Activated CD4-positive, alpha-beta memory T cell treated with anti-CD3 and anti-CD28 coated beads, Interleukin-2, amount 10 ng/mL, durations not matched to agents 7 days and 5 days (primary cell): ENCODE results near the gene SHISA8. TPM values are rescaled to one million over a fixed set of nuclear protein-coding genes. Genes with fewer than 3 reads are reported as not detected.

ENCODE experiments used
- CTCF ChIA-PET: fragments of 350-600 bp; sonication (Branson Sonifier 250); formaldehyde crosslinking; loops from one replicate; lab custom pipeline; 2021; ENCODE audit warnings: antibody characterized with exemption, inconsistent platforms; lab: Charles Lee
- POLR2A ChIA-PET: fragments of 350-600 bp; sonication (Branson Sonifier 250); formaldehyde crosslinking; loops from one replicate; lab custom pipeline; 2021; ENCODE audit warnings: antibody characterized with exemption; lab: Charles Lee
- DNase-seq: peaks from one replicate; pipeline ENCODE4 v3.0.0-alpha.2; 2020
- H3K27ac Mint-ChIP-seq: one replicate; pipeline ENCODE4 v1.8.0; 2021; ENCODE audit warnings: mild to moderate bottlenecking, mixed read lengths
- H3K27me3 Mint-ChIP-seq: one replicate; pipeline ENCODE4 v1.8.0; 2021; ENCODE audit warnings: mixed read lengths
- H3K36me3 Mint-ChIP-seq: one replicate; pipeline ENCODE4 v1.8.0; 2021; ENCODE audit warnings: low read depth, mixed read lengths
- H3K4me1 Mint-ChIP-seq: one replicate; pipeline ENCODE4 v1.8.0; 2021; ENCODE audit warnings: mixed read lengths
- H3K4me3 Mint-ChIP-seq: one replicate; pipeline ENCODE4 v1.8.0; 2021; ENCODE audit warnings: mild to moderate bottlenecking, mixed read lengths
- H3K9me3 Mint-ChIP-seq: one replicate; pipeline ENCODE4 v1.8.0; 2021; ENCODE audit warnings: mixed read lengths
- total RNA-seq, 2 experiments: library from RNA; stranded (reverse); gene quantifications; one replicate each; pipeline ENCODE4 v1.2.3, GENCODE V29; 2021

Gene SHISA8
- total RNA-seq, 2 experiments from 2014 or later: not detected

DNA sequence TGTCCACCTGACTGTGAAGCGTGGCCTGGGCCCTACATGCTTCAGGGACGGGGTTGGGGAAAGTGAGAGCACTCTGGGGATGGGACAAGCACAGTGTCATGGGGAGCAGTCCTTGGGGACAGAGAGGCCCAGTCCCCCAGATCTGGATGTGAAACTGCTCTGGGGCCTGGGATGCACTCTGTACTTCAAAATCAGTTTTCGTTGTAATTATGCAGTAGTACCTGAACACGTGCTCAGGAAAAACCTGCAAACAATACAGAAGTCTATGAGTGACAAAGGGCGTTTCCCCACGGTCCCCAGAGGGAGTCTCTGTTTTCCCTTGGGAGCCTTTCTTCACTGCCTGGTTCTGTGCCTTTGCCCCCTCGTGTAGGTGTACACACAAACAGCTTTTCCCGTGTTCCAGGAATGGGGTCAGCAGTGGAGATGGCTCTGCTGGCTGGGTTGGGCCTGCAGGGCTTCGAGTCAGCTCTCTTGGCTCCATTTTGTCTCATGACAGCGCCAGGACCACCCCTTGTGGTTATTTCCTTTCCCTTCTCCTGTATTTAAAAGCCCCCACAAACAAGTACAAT is 16.9 kb upstream of the SHISA8 start:
- Mint-ChIP-seq H3K27me3 (peaks cover 13% of the 10 kb centered on the region), H3K4me1 (peaks cover 1% of the 10 kb centered on the region), H3K9me3 (no peaks in the 10 kb centered on the region), H3K36me3 (peaks cover 8% of the 10 kb centered on the region), H3K27ac (no peak overlapping the region), H3K4me3 (no peak overlapping the region)
- ChIA-PET CTCF (no interaction called here), POLR2A (no interaction called here)
- DNase-seq: no peak

DNA sequence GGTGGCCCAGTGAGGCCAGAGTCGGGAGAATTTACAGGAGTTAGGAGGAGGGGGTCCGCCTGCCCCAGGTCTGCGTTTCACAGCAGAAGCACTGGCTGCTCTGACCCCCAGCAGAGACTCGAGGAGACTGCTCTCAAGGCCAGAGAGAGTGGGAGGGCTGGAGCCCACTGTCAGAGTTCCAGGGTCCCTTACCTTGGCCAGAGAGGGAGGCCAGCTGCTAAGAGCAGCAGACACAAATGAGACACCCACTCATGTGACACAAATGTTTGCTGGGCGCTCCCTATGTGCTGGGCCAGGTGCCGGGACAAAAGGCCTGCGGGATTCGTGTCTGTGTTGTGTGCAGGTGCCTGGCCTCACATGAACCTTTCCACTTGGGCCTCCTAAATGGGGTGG is 14.5 kb upstream of the SHISA8 start:
- Mint-ChIP-seq H3K36me3 (no peaks in the 10 kb centered on the region), H3K27ac (no peak overlapping the region), H3K27me3 (peaks cover 23% of the 10 kb centered on the region), H3K9me3 (no peaks in the 10 kb centered on the region), H3K4me1 (peaks cover 7% of the 10 kb centered on the region), H3K4me3 (no peak overlapping the region)
- CTCF ChIA-PET: no interaction called here
- DNase-seq: no peak
- POLR2A ChIA-PET: interaction anchor here (1.1 kb wide), 1 partner anchor 10 kb away, joined by 4 read pairs; no protein-coding TSS in a partner anchor

DNA sequence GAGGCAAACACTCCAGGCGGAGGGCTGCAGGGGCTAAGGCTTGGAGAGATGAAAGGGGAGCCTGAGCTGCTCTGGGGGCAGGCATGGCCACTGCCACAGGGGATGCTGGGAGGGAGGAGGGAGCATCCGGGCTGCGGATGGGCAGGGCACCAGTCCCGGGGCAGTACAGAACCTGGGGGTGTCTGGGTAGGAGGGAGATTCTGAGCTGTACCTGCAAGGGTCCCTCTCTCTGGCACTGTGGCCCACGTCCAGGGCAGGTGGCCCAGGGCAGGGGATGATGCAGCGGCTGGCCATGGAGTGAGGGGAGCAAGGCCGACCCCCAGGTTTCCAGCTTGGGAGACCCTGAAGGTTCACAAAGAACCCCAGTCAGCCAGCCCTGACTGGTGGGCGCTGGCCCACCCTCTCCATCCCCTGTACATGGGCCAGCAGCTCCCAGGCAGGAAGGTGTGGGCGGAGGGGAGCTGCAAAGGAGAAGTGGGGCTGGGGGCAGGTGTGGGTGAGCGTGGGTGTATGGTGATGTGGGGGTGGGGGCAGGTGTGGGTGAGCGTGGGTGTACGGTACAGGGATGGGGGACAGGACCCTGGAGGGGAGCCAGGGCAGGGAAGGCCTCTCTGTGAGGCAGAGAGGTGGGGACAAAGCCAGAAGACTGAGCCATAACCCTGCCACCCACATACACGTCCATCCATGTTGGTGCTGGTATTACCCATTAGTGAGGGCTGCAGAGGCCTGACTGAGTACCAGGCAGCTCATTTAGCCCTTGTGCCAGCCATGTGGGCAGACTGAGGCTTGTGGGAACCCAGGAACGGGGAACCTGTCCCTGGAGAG is 13.9 kb upstream of the SHISA8 start:
- no peak overlapping the region for H3K27ac Mint-ChIP-seq
- no peaks in the 10 kb centered on the region for H3K9me3 Mint-ChIP-seq
- H3K36me3 Mint-ChIP-seq: no peaks in the 10 kb centered on the region
- peaks cover 23% of the 10 kb centered on the region for H3K27me3 Mint-ChIP-seq
- no peak overlapping the region for H3K4me3 Mint-ChIP-seq
- ChIA-PET CTCF (interaction anchor here (3.8 kb wide), 1 partner anchor 12 kb away, joined by 31 read pairs; no protein-coding TSS in a partner anchor), POLR2A (interaction anchor here (0.8 to 4.3 kb wide), 3 partner anchors 9 to 24 kb away, joined by 4 to 32 read pairs (median 4); no protein-coding TSS in a partner anchor)
- DNase-seq: no peak
- H3K4me1 Mint-ChIP-seq: peaks cover 7% of the 10 kb centered on the region

DNA sequence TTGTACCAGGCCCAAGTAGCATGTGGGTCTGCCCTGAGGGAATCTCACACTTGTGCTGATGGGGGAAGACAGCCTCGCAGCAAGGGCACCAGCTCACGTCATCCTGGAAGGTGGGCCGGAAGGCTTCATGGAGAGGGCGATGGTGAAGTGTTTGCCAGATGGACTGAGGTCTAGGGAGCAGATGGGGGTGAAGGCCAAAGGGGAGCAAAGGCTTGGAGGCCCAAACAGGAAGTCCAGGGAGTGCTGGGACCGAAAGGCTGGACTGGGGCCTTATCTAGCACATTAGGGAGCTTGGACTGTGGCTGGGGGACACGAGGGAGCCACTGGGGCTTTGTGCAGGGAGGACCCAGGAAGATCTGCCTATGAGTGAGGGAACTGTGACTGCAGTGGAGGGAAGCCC is 12.9 kb upstream of the SHISA8 start:
- ChIA-PET CTCF (interaction anchor here (1.2 to 3.8 kb wide), 2 partner anchors 13 to 230 kb away, joined by 6 to 31 read pairs; no protein-coding TSS in a partner anchor), POLR2A (interaction anchor here (0.8 to 4.3 kb wide), 3 partner anchors 12 to 23 kb away, joined by 4 to 32 read pairs (median 13); no protein-coding TSS in a partner anchor)
- Mint-ChIP-seq H3K27ac (no peak overlapping the region), H3K9me3 (no peaks in the 10 kb centered on the region), H3K36me3 (no peaks in the 10 kb centered on the region), H3K4me3 (no peak overlapping the region), H3K4me1 (peaks cover 7% of the 10 kb centered on the region), H3K27me3 (peaks cover 26% of the 10 kb centered on the region)
- no peak for DNase-seq

DNA sequence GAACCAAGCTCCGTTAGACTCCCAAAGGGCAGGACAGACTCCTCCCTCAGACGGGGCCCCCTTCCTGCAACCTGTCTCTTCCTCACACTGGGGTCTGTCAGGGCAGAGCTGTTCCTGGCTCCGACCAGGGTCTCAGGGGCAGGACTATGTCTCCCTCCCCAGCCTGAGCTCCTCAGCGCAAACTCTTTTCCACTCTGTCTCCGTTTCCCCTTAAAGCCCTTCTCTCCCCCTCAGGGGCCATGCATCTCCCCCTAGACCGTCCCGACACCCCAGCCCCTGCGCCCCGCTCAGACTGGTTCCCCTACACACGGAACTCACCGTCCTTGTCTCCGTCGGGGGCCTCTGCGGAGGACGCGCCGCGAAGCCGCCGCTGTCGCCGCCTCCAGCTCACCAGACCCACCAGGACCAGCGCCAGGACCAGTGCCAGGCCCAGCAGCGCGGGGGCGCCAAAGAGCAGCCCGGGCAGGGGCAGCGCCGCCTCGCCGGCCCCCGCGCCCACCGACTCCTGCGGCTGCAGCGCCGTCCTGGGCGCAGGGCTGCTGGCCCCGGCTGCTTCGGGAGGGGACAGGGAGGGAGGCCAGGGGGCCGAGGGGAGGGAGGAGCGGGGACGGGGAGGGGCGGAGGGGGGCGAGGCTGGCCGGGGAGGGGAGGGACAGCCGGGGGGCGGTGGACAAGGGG is 11.0 kb upstream of the SHISA8 start:
- no peak overlapping the region for H3K27ac Mint-ChIP-seq
- POLR2A ChIA-PET: interaction anchor here (0.5 to 4.3 kb wide), 15 partner anchors 10 to 237 kb away, joined by 3 to 32 read pairs (median 4); partner anchors contain the start of genes CENPM and SNU13
- peaks cover 7% of the 10 kb centered on the region for H3K4me1 Mint-ChIP-seq
- H3K36me3 Mint-ChIP-seq: no peaks in the 10 kb centered on the region
- H3K9me3 Mint-ChIP-seq: no peaks in the 10 kb centered on the region
- CTCF ChIA-PET: interaction anchor here (0.6 to 3.8 kb wide), 20 partner anchors 8 to 229 kb away, joined by 3 to 31 read pairs (median 6); partner anchors contain the start of genes CENPM and MEI1
- peak overlapping the region; percentile 60 for H3K4me3 Mint-ChIP-seq
- DNase-seq: peak; percentile 77
- H3K27me3 Mint-ChIP-seq: peaks cover 26% of the 10 kb centered on the region

DNA sequence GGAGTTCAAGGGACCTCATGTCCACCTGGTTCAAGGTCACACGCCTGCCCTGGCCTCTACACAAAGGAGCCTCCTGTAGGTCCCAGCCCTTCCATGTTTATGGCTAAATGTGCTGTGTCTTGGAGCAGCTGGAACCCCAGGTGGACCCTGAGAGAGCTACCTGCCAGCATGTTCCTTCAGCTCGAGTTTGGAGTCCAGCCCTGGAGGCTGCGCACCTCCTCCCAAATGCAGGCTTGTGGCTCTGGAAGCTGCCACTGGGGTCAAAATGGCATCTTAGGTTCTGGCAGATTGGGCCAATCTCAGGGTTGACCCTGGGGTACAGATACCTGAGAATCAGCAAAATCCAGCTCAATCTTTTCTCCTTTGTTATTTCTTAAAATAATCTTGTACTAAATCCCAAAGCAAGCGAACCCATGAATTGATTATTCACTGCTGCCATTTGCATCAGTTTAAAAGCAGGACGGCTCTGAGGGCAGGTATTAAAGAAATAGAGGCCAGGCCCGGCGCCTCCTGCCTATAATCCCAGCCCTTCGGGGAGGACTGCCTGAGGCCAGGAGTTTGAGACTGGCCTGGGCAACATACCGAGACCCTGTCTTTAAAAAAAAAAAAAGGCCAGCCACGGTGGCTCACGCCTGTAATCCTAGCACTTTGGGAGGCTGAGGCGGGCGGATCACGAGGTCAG is 8.9 kb upstream of the SHISA8 start:
- H3K4me3 Mint-ChIP-seq: no peak overlapping the region
- POLR2A ChIA-PET: interaction anchor here (1.5 to 1.8 kb wide), 3 partner anchors 16 to 23 kb away, joined by 4 to 5 read pairs (median 5); partner anchors contain the start of gene CENPM
- no peaks in the 10 kb centered on the region for H3K36me3 Mint-ChIP-seq
- no peak for DNase-seq
- peaks cover 28% of the 10 kb centered on the region for H3K27me3 Mint-ChIP-seq
- H3K4me1 Mint-ChIP-seq: peaks cover 14% of the 10 kb centered on the region
- H3K27ac Mint-ChIP-seq: no peak overlapping the region
- no peaks in the 10 kb centered on the region for H3K9me3 Mint-ChIP-seq
- CTCF ChIA-PET: interaction anchor here (0.7 to 1.2 kb wide), 4 partner anchors 15 to 73 kb away, joined by 3 read pairs; no protein-coding TSS in a partner anchor

DNA sequence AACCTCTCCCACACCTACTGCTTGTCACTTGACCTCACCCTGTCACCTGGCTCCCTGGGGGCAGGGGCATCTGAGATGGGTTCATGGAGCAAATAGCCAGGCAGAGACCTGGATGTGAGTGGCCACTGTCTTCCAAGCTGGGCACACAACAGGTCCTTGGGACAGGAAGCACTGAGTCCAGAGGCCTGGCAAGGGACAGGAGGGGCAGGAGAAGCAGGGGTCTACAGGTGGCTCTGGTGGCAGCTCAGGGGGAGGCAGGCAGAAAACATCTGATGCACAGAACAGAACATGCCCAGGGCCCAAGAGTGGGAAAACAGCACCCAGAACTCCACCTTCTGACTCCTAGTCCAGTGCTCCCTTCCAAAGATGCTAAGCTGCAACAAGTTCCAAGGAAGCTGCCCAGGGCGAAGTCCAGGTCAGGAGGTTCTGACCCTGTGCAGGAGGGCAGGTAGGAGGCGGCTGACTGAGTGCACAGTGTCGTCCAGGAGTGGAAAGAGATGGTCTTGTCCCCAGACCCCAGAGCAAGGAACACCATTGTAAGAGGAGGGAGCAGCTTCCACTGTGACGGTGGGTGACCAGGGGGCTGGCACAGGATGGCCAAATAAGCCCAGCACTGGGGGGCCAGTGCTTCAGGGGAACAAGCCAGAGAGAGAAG is 8.2 kb upstream of the SHISA8 start:
- no peaks in the 10 kb centered on the region for H3K36me3 Mint-ChIP-seq
- no peak for DNase-seq
- H3K9me3 Mint-ChIP-seq: no peaks in the 10 kb centered on the region
- H3K4me1 Mint-ChIP-seq: peaks cover 17% of the 10 kb centered on the region
- no peak overlapping the region for H3K4me3 Mint-ChIP-seq
- CTCF ChIA-PET: interaction anchor here (0.7 to 1.1 kb wide), 3 partner anchors 14 to 21 kb away, joined by 3 read pairs; no protein-coding TSS in a partner anchor
- POLR2A ChIA-PET: interaction anchor here (1.5 to 1.8 kb wide), 3 partner anchors 15 to 23 kb away, joined by 4 to 5 read pairs (median 5); partner anchors contain the start of gene CENPM
- H3K27ac Mint-ChIP-seq: no peak overlapping the region
- H3K27me3 Mint-ChIP-seq: peaks cover 29% of the 10 kb centered on the region

DNA sequence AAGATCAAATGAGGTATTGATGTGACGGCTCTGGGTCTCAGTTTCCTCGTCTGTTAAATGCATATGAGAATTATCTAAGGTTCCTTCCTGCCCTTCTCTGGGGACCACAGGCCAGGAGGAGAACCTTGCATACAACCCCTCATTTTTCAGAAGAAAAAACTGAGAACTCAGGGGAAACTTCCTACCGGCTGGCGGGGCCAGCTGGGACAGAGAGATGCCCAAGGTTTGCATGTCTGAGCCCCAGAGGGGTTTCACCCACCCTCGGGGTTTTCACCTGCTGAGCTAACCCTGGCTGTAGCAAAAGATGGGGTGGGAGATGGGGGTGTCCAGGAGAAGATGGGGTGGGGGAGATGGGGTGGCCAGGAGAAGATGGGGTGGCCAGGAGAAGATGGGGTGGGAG is 7.5 kb upstream of the SHISA8 start:
- no peak for DNase-seq
- Mint-ChIP-seq H3K36me3 (no peaks in the 10 kb centered on the region), H3K27ac (no peak overlapping the region), H3K27me3 (peaks cover 26% of the 10 kb centered on the region), H3K4me1 (peaks cover 19% of the 10 kb centered on the region), H3K4me3 (no peak overlapping the region), H3K9me3 (no peaks in the 10 kb centered on the region)
- CTCF ChIA-PET: no interaction called here
- POLR2A ChIA-PET: interaction anchor here (1.5 to 1.8 kb wide), 2 partner anchors 14 to 18 kb away, joined by 4 to 5 read pairs; no protein-coding TSS in a partner anchor

DNA sequence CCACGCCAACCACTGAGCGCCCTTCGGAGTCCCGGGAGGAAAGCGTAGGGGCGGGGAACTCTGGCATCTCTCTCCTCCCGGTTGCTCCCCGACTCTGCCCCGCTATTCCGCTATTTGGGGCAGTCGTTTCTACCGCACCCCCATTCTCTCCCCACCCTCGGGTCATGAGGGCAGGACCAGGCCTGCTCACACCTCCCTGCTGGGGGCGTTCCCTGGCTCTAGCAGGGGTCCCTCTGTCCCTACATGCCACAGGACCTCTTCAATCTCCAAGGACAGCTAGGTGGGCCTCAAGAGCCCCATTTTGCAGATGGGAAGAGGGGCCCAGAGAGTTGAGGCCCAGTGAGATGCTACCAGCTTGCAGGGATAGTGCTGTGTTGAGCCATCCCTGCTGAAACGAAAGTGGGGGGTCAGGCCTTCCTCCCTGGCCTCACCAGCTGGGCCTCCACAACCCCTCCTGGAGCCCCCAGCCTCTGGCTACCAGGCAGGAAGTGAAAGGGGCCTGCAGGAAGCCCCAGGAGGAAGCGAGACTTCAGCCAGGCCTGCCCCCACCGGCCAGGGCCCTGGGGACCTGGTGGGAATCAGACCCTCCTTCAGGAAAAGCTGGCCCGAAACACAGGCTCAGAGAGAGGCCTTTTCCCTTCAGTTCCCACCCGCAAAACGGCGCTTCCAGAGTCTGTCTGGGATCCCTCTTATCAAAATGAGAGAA is 5.5 kb upstream of the SHISA8 start:
- peaks cover 18% of the 10 kb centered on the region for H3K4me1 Mint-ChIP-seq
- CTCF ChIA-PET: no interaction called here
- POLR2A ChIA-PET: interaction anchor here (1.0 to 1.1 kb wide), 2 partner anchors 10 to 26 kb away, joined by 3 to 4 read pairs; partner anchors contain the start of gene CENPM
- H3K27me3 Mint-ChIP-seq: peaks cover 34% of the 10 kb centered on the region
- no peak overlapping the region for H3K4me3 Mint-ChIP-seq
- H3K9me3 Mint-ChIP-seq: no peaks in the 10 kb centered on the region
- no peaks in the 10 kb centered on the region for H3K36me3 Mint-ChIP-seq
- DNase-seq: no peak
- no peak overlapping the region for H3K27ac Mint-ChIP-seq

DNA sequence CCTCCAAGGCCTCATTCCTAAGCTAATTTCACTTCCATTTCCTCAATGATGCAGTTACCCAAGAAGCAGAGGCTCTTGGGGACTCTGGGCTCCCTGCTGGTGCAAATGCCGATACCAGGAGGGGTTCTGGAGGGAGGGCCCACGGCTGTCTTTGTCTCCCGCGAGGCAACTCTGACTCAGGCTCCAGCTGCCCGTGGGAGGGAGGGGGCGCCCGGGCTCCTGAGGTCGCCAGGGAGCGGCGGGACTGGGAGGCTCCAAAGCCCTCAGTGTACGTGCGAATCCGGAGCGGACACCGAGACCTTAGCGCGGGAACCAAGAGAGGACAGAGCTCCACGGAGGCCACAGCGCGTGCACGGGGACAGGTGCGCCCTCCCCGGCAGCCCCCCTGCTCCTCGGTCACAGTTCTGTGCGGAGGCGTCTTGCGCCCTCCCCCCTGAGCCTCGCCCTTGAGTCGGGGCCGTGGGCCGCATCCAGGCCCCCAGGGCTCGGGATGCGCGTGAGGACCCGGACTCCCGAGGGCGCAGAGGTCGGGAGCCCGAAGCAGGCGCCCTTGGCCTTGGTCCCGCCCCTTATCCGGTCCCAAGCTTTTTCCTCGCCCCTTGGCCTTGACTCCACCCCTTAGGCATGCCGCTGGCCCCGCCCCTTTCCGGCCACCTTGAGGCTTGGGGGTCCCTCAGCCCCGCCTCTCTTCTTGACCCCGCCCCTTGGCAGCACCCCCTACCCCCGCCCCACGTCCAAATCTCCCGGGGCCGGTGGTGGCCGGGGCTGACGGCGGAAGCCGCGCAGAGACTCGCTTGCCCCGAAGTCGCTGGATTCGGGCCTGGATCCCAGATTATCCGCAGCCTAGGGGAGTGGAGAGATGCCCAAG is 4.7 kb upstream of the SHISA8 start:
- Mint-ChIP-seq H3K27ac (no peak overlapping the region), H3K9me3 (no peaks in the 10 kb centered on the region), H3K27me3 (peaks cover 33% of the 10 kb centered on the region), H3K4me1 (peaks cover 16% of the 10 kb centered on the region), H3K4me3 (no peak overlapping the region), H3K36me3 (no peaks in the 10 kb centered on the region)
- POLR2A ChIA-PET: interaction anchor here (0.6 to 1.3 kb wide), 4 partner anchors 9 to 256 kb away, joined by 3 to 4 read pairs (median 4); partner anchors contain the start of gene CENPM
- CTCF ChIA-PET: interaction anchor here (1.1 kb wide), 1 partner anchor 173 kb away, joined by 4 read pairs; no protein-coding TSS in a partner anchor
- DNase-seq: peak; percentile 44
